Kidney epithelial cell (primary cell): ENCODE data around the gene ABHD2. TPM values are rescaled to one million over a fixed set of nuclear protein-coding genes. Genes with fewer than 3 reads are reported as not detected.
"Not testable (repeated sequence)": the region's sequence is repeated elsewhere in the genome, so short reads cannot be mapped to it uniquely, and the experiment has no call there.

Experiments
- DNase-seq: peaks from one replicate; pipeline ENCODE4 v3.0.0-alpha.2; 2010; ENCODE audit warnings: low read depth
- H3K27me3 ChIP-seq: 2 replicates; pipeline ENCODE4 v1.6.0; 2011; ENCODE audit warnings: low read length; ENCODE audit not compliant: control insufficient read depth, insufficient read depth
- H3K36me3 ChIP-seq: 2 replicates; pipeline ENCODE4 v1.5.1; 2011; ENCODE audit warnings: low read length; ENCODE audit not compliant: control insufficient read depth, insufficient read depth
- H3K4me3 ChIP-seq: 2 replicates; pipeline ENCODE4 v1.5.1; 2011; ENCODE audit warnings: low read depth, mild to moderate bottlenecking, control low read depth, low read length
- CTCF ChIP-seq: IDR thresholded peaks from 2 replicates; pipeline ENCODE4 v1.5.1; 2011; ENCODE audit warnings: mild to moderate bottlenecking, moderate library complexity, low read length, control low read depth, inconsistent platforms; ENCODE audit not compliant: insufficient read depth, poor library complexity, severe bottlenecking
- total RNA-seq: library from RNA; depleted of rRNA; stranded (reverse); fragments of >200 nt; gene quantifications from 2 replicates; pipeline ENCODE4 v1.2.3, GENCODE V29; 2015

ABHD2 gene
- total RNA-seq, 1 donor from 2014 or later, result 39.7 TPM

GRCh38 chr15:89078851-89079810, 9.1 kb upstream of the ABHD2 start:
- Histone ChIP-seq H3K36me3 (no peaks in the 10 kb centered on the region), H3K27me3 (no peaks in the 10 kb centered on the region), H3K4me3 (no peak overlapping the region)
- no peak for DNase-seq
- TF ChIP-seq CTCF, result no peak

GRCh38 chr15:89081878-89082277, 6.4 kb upstream of the ABHD2 start:
- H3K36me3 ChIP-seq, result no peaks in the 10 kb centered on the region
- H3K4me3 ChIP-seq, result no peak overlapping the region
- H3K27me3 ChIP-seq, result no peaks in the 10 kb centered on the region
- no peak for DNase-seq
- TF ChIP-seq CTCF, result no peak

GRCh38 chr15:89083246-89083645, 5.0 kb upstream of the ABHD2 start:
- Histone ChIP-seq H3K27me3 (no peaks in the 10 kb centered on the region), H3K4me3 (no peak overlapping the region), H3K36me3 (no peaks in the 10 kb centered on the region)
- DNase-seq, result no peak
- no peak for TF ChIP-seq CTCF

GRCh38 chr15:89085289-89085926, 2.8 kb upstream of the ABHD2 start:
- H3K36me3 ChIP-seq, result no peaks in the 10 kb centered on the region
- H3K27me3 ChIP-seq, result no peaks in the 10 kb centered on the region
- no peak overlapping the region for H3K4me3 ChIP-seq
- DNase-seq, result no peak
- no peak for TF ChIP-seq CTCF

- not testable (repeated sequence) for H3K27me3 ChIP-seq, H3K36me3 ChIP-seq, DNase-seq, H3K4me3 ChIP-seq
Measured at GRCh38 chr15:89085933-89086332, 2.3 kb upstream of the ABHD2 start.

GRCh38 chr15:89086390-89086789, 1.9 kb upstream of the ABHD2 start:
- not testable (repeated sequence) for H3K36me3 ChIP-seq, DNase-seq, H3K27me3 ChIP-seq, H3K4me3 ChIP-seq
